GM18868 (cell line): ENCODE measurements around the gene ZNF490.

ENCODE experiments used
- ATAC-seq: cut with Tn5 transposase; IDR thresholded peaks from one replicate; pipeline ENCODE4 v1.9.1; 2021; ENCODE audit warnings: mild to moderate bottlenecking, moderate library complexity; ENCODE audit not compliant: unreplicated experiment

The ZNF490 gene

GRCh38 chr19:12545267-12545666, 65.3 kb downstream of the ZNF490 start:
- no peak for ATAC-seq

GRCh38 chr19:12544401-12544876, 66.2 kb downstream of the ZNF490 start:
- no peak for ATAC-seq

GRCh38 chr19:12543855-12544254, 66.8 kb downstream of the ZNF490 start:
- ATAC-seq: no peak
